ENCODE data around the gene CDH4.

The CDH4 gene

GRCh38 chr20:61818746-61819573, 566.9 kb downstream of the CDH4 start:
- no peak for DNase-seq

- no peak for DNase-seq
These were observed 567.4 kb downstream of the CDH4 start for GRCh38 chr20:61819574-61819846.

GRCh38 chr20:61819921-61820825, 568.1 kb downstream of the CDH4 start:
- no peak for DNase-seq

- DNase-seq = no peak
These were observed 569.7 kb downstream of the CDH4 start for GRCh38 chr20:61821735-61822134.

- DNase-seq = no peak
These were observed 570.3 kb downstream of the CDH4 start for GRCh38 chr20:61822396-61822795.

- DNase-seq = no peak
These were observed 571.2 kb downstream of the CDH4 start for GRCh38 chr20:61823242-61823641.

GRCh38 chr20:61828891-61829290, 576.8 kb downstream of the CDH4 start:
- no peak for DNase-seq

GRCh38 chr20:61829526-61829925, 577.5 kb downstream of the CDH4 start:
- DNase-seq = no peak

- no peak for DNase-seq
These were observed 578.3 kb downstream of the CDH4 start for GRCh38 chr20:61830241-61830930.

GRCh38 chr20:61830991-61831390, 578.9 kb downstream of the CDH4 start:
- DNase-seq = no peak

GRCh38 chr20:61832181-61832580, 580.1 kb downstream of the CDH4 start:
- no peak for DNase-seq

GRCh38 chr20:61833807-61834610, 581.9 kb downstream of the CDH4 start:
- no peak for DNase-seq

- DNase-seq = no peak
These were observed 583.2 kb downstream of the CDH4 start for GRCh38 chr20:61835301-61835700.

GRCh38 chr20:61835791-61836350, 583.8 kb downstream of the CDH4 start:
- no peak for DNase-seq

- no peak for DNase-seq
These were observed 585.1 kb downstream of the CDH4 start for GRCh38 chr20:61837200-61837599.

- DNase-seq = no peak
These were observed 587.3 kb downstream of the CDH4 start for GRCh38 chr20:61839223-61839911.

- DNase-seq = no peak
These were observed 588.1 kb downstream of the CDH4 start for GRCh38 chr20:61839912-61840778.

GRCh38 chr20:61840779-61841455, 588.9 kb downstream of the CDH4 start:
- no peak for DNase-seq

- DNase-seq = no peak
These were observed 589.5 kb downstream of the CDH4 start for GRCh38 chr20:61841551-61841950.

GRCh38 chr20:61841966-61842365, 589.9 kb downstream of the CDH4 start:
- DNase-seq = no peak
